Karpas-422 (cell line): Measurements from ENCODE around the gene SDHB. TPM values are rescaled to one million over a fixed set of nuclear protein-coding genes. Genes with fewer than 3 reads are reported as not detected.

Experiments used
- DNase-seq: peaks from one replicate; pipeline ENCODE4 v3.0.0-alpha.2; 2015
- H2AFZ ChIP-seq: fragments of 200-600 bp; sonication (generic); 2 replicates; pipeline ENCODE4 v1.6.1; 2014; ENCODE audit warnings: antibody characterized with exemption, low read length, mixed read lengths
- H3K27ac ChIP-seq: fragments of 200-600 bp; sonication (generic); 2 replicates; pipeline ENCODE4 v1.5.1; 2014; ENCODE audit warnings: mild to moderate bottlenecking, low read length, moderate library complexity
- H3K27me3 ChIP-seq: fragments of 200-600 bp; sonication (generic); 2 replicates; pipeline ENCODE4 v1.6.1; 2014; ENCODE audit warnings: low read length, mixed read lengths
- H3K36me3 ChIP-seq: fragments of 200-600 bp; sonication (generic); 2 replicates; pipeline ENCODE4 v1.6.1; 2014; ENCODE audit warnings: low read length, mixed read lengths; ENCODE audit not compliant: insufficient read depth
- H3K4me1 ChIP-seq: fragments of 200-600 bp; sonication (generic); 2 replicates; pipeline ENCODE4 v1.6.1; 2014; ENCODE audit warnings: mild to moderate bottlenecking, low read length, mixed read lengths
- H3K4me2 ChIP-seq: fragments of 200-600 bp; sonication (generic); 2 replicates; pipeline ENCODE4 v1.6.1; 2014; ENCODE audit warnings: low read length, low read depth, mild to moderate bottlenecking; ENCODE audit not compliant: poor library complexity, severe bottlenecking
- H3K4me3 ChIP-seq: fragments of 200-600 bp; sonication (generic); 2 replicates; pipeline ENCODE4 v1.5.1; 2014; ENCODE audit warnings: mild to moderate bottlenecking, antibody characterized with exemption, low read length, mixed read lengths
- H3K79me2 ChIP-seq: fragments of 200-600 bp; sonication (generic); 2 replicates; pipeline ENCODE4 v1.6.1; 2014; ENCODE audit warnings: mild to moderate bottlenecking, low read length, mixed read lengths
- H3K9ac ChIP-seq: fragments of 200-600 bp; sonication (generic); 2 replicates; pipeline ENCODE4 v1.6.0; 2014; ENCODE audit warnings: low read length
- H3K9me2 ChIP-seq: fragments of 200-600 bp; sonication (generic), shearing (Covaris generic); replicated peaks from 2 replicates; pipeline ENCODE4 v1.6.0; 2014; ENCODE audit warnings: mild to moderate bottlenecking, low read length, moderate library complexity; ENCODE audit not compliant: insufficient read depth
- H3K9me3 ChIP-seq: fragments of 300-700, 200-600 bp; sonication (generic); 2 replicates; pipeline ENCODE4 v1.6.1; 2014; ENCODE audit warnings: low read length, mixed read lengths
- H4K20me1 ChIP-seq: fragments of 200-600 bp; sonication (generic); 2 replicates; pipeline ENCODE4 v1.6.1; 2014; ENCODE audit warnings: mild to moderate bottlenecking, antibody characterized with exemption, low read length, low read depth; ENCODE audit not compliant: insufficient read depth
- total RNA-seq: library from RNA; depleted of rRNA; stranded (reverse); fragments of >200 nt; shearing (Covaris generic); gene quantifications from 2 replicates; pipeline ENCODE4 v1.2.3, GENCODE V29; 2014; ENCODE audit warnings: low replicate concordance

SDHB gene
- total RNA-seq, 1 experiment from 2014 or later: 157 TPM

DNA sequence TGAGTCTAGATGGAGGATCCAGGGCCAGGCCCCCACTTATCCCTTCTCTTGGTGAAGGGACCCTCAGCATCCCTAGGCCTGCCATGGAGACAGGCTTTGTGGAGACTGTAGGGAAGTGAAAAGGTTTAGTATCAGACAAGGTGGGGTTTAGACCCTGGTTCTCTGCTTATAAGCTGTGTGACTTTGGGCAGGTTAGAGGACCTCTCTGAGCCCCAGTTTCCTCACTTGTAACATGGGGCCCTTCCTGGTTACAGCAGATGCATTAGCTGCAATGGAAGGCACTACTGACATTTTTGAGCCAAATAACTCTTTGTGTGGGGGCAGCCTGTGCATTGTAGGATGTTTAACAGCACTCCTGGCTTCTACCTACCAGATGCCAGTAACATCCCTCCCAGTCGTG, 42.8 kb upstream of the SDHB start:
- Histone ChIP-seq H2AFZ (no peak overlapping the region), H3K9ac (no peak overlapping the region), H3K36me3 (no peaks in the 10 kb centered on the region), H3K27me3 (no peaks in the 10 kb centered on the region), H4K20me1 (no peaks in the 10 kb centered on the region), H3K9me2 (no peaks in the 10 kb centered on the region), H3K4me3 (no peak overlapping the region), H3K4me1 (no peaks in the 10 kb centered on the region), H3K9me3 (no peaks in the 10 kb centered on the region), H3K4me2 (no peak overlapping the region), H3K27ac (no peak overlapping the region), H3K79me2 (no peaks in the 10 kb centered on the region)
- DNase-seq: no peak

- DNase-seq: no peak
- no peaks in the 10 kb centered on the region for H3K9me3 ChIP-seq
Observed at GRCh38 chr1:17095141-17095540, 41.3 kb upstream of the SDHB start.

DNA sequence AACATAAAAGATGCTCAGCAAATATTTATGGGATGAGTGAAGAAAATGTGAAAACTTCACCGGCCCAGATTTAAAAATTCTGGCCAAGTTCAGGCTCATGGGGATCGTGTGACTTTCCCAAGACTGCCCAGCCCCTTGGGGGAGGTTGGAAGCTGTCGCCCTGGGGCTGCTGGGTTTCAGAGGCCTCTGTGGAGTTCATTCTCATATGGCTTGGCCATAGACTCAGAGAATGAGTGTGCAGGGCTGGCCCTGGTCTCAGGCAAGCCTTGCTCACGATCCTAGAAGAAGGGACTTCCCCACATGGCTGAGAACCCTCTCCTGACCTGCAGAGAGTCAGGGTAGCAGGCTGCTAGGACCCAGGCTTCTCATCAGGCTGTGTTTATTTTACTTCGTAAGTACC, 40.8 kb upstream of the SDHB start:
- H3K4me2 ChIP-seq: no peak overlapping the region
- no peak overlapping the region for H3K4me3 ChIP-seq
- H3K4me1 ChIP-seq: no peaks in the 10 kb centered on the region
- no peaks in the 10 kb centered on the region for H3K9me2 ChIP-seq
- H3K9me3 ChIP-seq: no peaks in the 10 kb centered on the region
- H3K36me3 ChIP-seq: no peaks in the 10 kb centered on the region
- no peak overlapping the region for H3K9ac ChIP-seq
- no peak for DNase-seq
- H3K79me2 ChIP-seq: no peaks in the 10 kb centered on the region
- H3K27me3 ChIP-seq: no peaks in the 10 kb centered on the region
- no peak overlapping the region for H3K27ac ChIP-seq
- H2AFZ ChIP-seq: no peak overlapping the region
- H4K20me1 ChIP-seq: no peaks in the 10 kb centered on the region

More at GRCh38 chr1:17095141-17095540, 41.3 kb upstream of the SDHB start:
- Histone ChIP-seq H3K27ac (no peak overlapping the region), H3K9me2 (no peaks in the 10 kb centered on the region), H2AFZ (no peak overlapping the region), H3K79me2 (no peaks in the 10 kb centered on the region), H3K9ac (no peak overlapping the region), H4K20me1 (no peaks in the 10 kb centered on the region), H3K36me3 (no peaks in the 10 kb centered on the region), H3K4me3 (no peak overlapping the region), H3K27me3 (no peaks in the 10 kb centered on the region), H3K4me1 (no peaks in the 10 kb centered on the region), H3K4me2 (no peak overlapping the region)

DNA sequence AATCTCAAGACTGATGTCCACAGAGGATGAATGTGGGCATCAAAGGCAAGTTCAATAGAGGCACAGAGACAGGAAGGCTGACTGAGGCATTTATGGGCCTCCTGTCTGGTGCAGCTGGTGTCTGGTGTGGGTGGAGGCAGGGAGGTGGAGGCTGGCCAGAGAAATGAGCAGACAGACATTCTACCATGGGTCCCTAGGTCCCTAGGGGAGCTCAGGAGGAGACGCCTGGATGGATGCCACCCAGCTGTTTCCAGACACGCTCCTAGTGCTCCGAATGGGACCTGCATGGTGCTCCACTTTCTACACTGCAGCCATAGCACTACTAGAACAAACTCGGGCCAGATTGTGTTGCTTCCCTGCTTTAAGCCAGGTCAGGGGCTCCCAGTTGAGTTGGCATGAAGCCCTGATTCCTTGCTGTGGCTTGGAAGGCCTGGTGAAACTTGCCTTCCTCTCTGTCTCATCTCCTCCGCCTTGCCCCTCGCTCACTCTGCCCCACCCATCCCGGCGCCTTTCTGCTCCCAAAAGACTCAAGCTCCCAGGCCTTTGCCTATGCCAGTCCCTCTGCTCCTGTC, 40.1 kb upstream of the SDHB start:
- Histone ChIP-seq H3K4me3 (no peak overlapping the region), H2AFZ (no peak overlapping the region), H4K20me1 (0 out of 2 replicates have a peak, but pooled peaks cover 4% of the 10 kb centered on the region), H3K9me3 (no peaks in the 10 kb centered on the region), H3K36me3 (no peaks in the 10 kb centered on the region), H3K4me2 (no peak overlapping the region), H3K9ac (no peak overlapping the region), H3K4me1 (no peaks in the 10 kb centered on the region), H3K27me3 (no peaks in the 10 kb centered on the region), H3K9me2 (no peaks in the 10 kb centered on the region), H3K79me2 (no peaks in the 10 kb centered on the region), H3K27ac (no peak overlapping the region)
- no peak for DNase-seq

- Histone ChIP-seq H3K9me3 (no peaks in the 10 kb centered on the region), H3K4me2 (no peak overlapping the region), H3K9me2 (no peaks in the 10 kb centered on the region), H3K4me3 (no peak overlapping the region), H3K9ac (no peak overlapping the region), H3K27ac (no peak overlapping the region), H3K4me1 (no peaks in the 10 kb centered on the region), H3K79me2 (no peaks in the 10 kb centered on the region), H4K20me1 (0 out of 2 replicates have a peak, but pooled peaks cover 4% of the 10 kb centered on the region), H3K27me3 (no peaks in the 10 kb centered on the region), H3K36me3 (no peaks in the 10 kb centered on the region), H2AFZ (no peak overlapping the region)
- no peak for DNase-seq
Observed at GRCh38 chr1:17091252-17091651, 37.4 kb upstream of the SDHB start.

GRCh38 chr1:17089506-17089905, 35.7 kb upstream of the SDHB start:
- no peak overlapping the region for H3K9ac ChIP-seq

GRCh38 chr1:17086751-17087150, 32.9 kb upstream of the SDHB start:
- Histone ChIP-seq H4K20me1 (0 out of 2 replicates have a peak, but pooled peaks cover 4% of the 10 kb centered on the region), H3K9me2 (no peaks in the 10 kb centered on the region), H3K4me3 (no peak overlapping the region), H3K4me1 (no peaks in the 10 kb centered on the region), H3K9ac (no peak overlapping the region), H3K27me3 (no peaks in the 10 kb centered on the region), H3K27ac (no peak overlapping the region), H2AFZ (no peak overlapping the region), H3K36me3 (no peaks in the 10 kb centered on the region), H3K79me2 (no peaks in the 10 kb centered on the region), H3K4me2 (no peak overlapping the region), H3K9me3 (no peaks in the 10 kb centered on the region)
- DNase-seq: no peak

More at GRCh38 chr1:17089506-17089905, 35.7 kb upstream of the SDHB start:
- H3K79me2 ChIP-seq: no peaks in the 10 kb centered on the region
- H3K4me1 ChIP-seq: no peaks in the 10 kb centered on the region
- 0 out of 2 replicates have a peak, but pooled peaks cover 4% of the 10 kb centered on the region for H4K20me1 ChIP-seq
- no peaks in the 10 kb centered on the region for H3K27me3 ChIP-seq
- no peak overlapping the region for H3K4me2 ChIP-seq
- no peak for DNase-seq
- no peaks in the 10 kb centered on the region for H3K9me3 ChIP-seq
- no peaks in the 10 kb centered on the region for H3K9me2 ChIP-seq
- no peak overlapping the region for H2AFZ ChIP-seq
- no peak overlapping the region for H3K4me3 ChIP-seq
- H3K36me3 ChIP-seq: no peaks in the 10 kb centered on the region
- H3K27ac ChIP-seq: no peak overlapping the region

GRCh38 chr1:17084787-17085186, 31.0 kb upstream of the SDHB start:
- H3K27me3 ChIP-seq: no peaks in the 10 kb centered on the region
- H3K9me2 ChIP-seq: no peaks in the 10 kb centered on the region
- no peak overlapping the region for H3K9ac ChIP-seq
- H3K36me3 ChIP-seq: no peaks in the 10 kb centered on the region
- no peak overlapping the region for H2AFZ ChIP-seq
- H3K4me2 ChIP-seq: no peak overlapping the region
- no peaks in the 10 kb centered on the region for H3K4me1 ChIP-seq
- H3K27ac ChIP-seq: no peak overlapping the region
- 0 out of 2 replicates have a peak, but pooled peaks cover 4% of the 10 kb centered on the region for H4K20me1 ChIP-seq
- H3K9me3 ChIP-seq: no peaks in the 10 kb centered on the region
- H3K4me3 ChIP-seq: no peak overlapping the region
- no peaks in the 10 kb centered on the region for H3K79me2 ChIP-seq
- DNase-seq: no peak
